SH-SY5Y (cell line): Measurements from ENCODE around the gene CHRD.

Experiments
- GATA2 ChIP-seq: IDR thresholded peaks from 2 replicates; pipeline ENCODE4 v1.6.1; 2011; ENCODE audit warnings: mild to moderate bottlenecking, low read depth, low read length
- GATA3 ChIP-seq: IDR thresholded peaks from 2 replicates; pipeline ENCODE4 v1.6.1; 2011; ENCODE audit warnings: low read depth, mild to moderate bottlenecking, low read length, moderate library complexity

The CHRD gene

DNA sequence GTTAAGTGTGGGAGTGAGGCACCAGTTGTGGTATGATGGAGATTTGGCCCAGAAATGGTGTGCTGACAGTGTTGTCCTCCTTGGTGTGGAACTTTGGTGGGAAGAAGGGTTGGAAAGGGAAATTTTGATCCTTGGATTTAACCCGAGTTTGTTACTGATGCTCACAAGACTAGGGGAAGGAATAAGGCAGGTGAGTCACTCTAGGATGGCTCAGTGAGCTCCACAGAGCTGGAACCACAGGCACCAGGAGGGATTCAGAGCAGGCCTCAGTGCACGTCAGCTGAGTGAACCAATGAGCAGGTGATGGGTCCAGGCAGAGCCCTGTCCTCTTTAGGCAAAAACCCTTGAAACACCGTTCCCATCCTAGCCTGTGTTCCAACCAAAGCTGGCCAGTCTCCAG, 11.4 kb downstream of the CHRD start:
- TF ChIP-seq GATA2 (no peak), GATA3 (no peak)

- no peak for TF ChIP-seq GATA2
- TF ChIP-seq GATA3 = no peak
Observed at GRCh38 chr3:184395320-184395660, 15.4 kb downstream of the CHRD start.

DNA sequence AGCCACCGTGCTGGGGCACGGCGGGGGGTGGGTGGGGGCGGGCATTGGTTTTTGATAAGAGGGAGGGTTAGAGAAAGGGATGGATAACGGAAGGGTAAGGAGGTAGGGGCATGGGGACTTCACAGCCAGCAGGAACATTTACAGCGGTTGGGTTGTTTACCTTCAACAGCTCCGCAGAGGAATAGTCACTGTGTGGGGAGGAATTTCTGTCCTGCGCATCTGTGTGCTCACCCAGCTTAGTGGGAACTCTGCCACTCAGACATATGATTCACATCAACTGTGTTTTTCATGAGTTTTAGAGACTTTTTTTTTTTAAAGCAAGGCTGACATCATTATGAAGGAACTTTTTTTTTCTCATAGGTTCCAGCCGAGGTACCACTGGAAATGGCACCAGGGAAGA, 19.6 kb downstream of the CHRD start:
- TF ChIP-seq GATA3 (no peak), GATA2 (no peak)

GRCh38 chr3:184405075-184406030, 25.5 kb downstream of the CHRD start:
- TF ChIP-seq GATA3 (no peak), GATA2 (no peak)

DNA sequence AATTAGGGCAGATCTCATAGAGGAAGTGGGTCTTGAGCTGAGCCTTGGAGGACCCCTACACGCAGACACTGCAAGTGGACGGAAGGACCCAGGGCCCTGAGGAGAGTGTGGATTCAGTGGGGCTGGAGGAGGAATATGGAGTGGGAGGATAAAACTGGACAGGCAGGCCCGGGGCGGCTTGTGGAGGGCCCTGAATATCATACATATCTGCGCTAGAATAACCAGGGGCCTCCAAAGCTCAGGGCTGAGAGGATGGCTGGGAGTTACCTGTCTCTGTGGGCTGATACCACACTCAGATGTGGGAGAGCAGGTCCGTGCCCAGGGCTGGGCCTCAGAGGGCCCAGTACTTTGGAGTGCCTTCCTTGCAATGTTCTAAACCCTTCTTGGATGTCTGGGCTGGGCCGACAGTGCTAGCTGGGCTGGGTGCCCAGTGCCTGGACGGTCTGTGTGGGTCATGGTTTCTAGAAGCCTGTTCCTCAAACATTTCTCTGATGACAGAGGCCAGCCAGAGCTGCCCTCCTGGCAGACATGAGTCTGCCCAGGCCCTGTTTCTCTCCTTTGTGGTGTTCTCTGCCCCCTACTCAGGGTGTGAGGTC, 29.6 kb downstream of the CHRD start:
- TF ChIP-seq GATA2 (no peak), GATA3 (no peak)

DNA sequence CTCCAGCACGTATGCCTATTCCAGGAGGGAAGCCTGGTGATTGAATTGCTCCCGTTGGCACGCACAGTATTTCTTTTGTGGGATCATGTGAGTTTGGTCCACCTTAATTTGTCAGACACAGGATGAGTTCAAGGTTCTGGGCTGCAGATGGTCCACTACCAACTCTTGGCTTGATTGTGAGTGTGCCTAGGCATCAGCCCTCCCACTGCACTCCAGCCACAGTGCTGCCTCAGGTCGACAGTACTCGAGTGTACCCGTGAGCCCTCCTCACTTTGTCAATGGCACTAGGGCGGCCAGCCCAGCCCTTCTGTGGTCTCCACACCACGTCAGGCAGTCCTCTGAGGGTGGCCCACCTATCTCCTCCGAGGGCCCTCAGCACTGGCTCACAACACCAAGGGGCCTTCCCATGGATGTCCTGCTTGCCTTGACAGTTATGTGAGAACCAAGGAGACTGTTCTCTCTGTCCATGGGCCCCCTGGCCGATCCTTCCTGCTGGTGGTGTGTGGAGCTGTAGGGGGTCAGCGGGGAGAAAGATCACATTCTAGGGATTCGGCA, 30.2 kb downstream of the CHRD start:
- no peak for TF ChIP-seq GATA3
- no peak for TF ChIP-seq GATA2

DNA sequence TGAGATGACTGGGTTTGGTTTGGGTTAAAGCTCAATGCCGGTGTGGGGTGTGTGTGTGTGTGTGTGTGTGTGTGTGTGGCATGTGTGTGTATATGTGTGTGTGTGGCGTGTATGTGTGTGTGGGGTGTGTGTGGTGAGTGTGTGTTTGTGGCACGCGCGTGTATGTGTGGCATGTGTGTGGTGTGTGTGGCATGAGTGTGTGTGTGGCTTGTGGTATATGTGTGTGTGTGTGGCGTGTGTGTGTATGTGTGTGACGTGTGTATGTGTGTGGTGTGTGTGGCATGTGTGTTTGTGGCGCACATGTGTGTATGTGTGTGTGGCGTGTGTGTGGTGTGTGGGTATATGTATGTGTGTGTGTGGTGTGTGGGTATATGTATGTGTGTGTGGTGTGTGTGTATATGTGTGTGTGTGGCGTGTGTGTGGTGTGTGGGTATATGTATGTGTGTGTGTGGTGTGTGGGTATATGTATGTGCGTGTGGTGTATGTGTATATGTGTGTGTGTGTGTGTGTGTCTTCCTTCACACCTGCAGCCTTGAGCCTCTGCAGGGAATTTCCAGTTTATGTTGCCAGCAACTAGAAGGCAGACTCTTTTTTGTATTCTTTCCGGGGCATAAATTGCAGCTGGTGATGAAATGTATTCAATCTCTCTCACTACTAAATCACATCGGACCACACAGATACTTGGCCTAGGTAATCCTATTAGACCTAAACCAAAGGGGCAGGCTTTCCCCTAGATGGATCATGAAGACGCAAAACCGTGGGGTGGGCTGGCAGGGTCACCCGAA, 34.8 kb downstream of the CHRD start:
- TF ChIP-seq GATA3 (no peak), GATA2 (no peak)

DNA sequence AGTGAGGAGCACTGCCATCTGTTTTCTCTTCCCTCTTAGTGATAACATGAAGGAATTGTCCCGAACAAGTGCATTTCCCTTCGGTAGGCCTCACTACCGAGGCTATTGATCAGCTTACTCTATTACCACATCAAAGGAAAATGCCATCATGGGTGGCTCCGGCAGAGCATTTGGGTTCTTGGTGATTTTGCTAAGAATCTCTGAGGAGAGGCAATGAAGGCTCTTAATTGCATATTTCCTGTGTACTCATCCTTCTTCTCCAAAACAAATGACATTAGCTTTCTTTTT, 35.3 kb downstream of the CHRD start:
- TF ChIP-seq GATA3 = no peak
- TF ChIP-seq GATA2 = no peak

DNA sequence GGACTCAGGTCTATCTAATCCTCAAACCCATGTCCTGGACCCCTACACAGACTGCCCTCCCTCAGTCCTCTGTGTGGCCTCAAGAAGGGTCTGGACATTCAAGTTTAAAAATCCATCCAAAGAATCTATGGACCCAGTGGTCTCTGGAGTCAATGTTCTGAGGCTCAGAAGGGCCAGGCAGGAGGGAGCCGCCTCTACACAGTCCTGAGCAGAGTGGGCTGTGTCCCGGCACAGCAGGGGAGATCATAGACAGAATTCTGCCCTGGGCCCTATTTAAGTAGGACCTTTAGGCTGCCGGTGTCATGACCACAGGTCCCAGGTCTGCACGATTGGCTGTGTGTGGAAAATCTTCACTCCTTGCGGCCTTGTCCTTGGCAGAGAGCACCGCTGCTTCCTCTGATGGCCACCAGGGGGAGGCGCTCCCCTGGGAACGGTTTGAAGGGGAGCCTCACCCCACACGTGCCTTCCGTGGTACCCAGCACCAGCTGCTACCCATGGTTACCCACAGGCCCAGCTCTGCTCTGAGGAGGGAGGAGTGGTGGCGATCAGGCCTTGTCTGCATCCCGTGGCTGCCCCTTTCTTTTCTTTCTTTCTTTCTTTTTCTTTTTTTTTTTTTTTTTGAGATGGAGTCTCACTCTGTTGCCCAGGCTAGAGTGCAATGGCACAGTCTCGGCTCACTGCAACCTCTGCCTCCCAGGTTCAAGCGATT, 37.9 kb downstream of the CHRD start:
- TF ChIP-seq GATA2 = no peak
- TF ChIP-seq GATA3 = no peak

DNA sequence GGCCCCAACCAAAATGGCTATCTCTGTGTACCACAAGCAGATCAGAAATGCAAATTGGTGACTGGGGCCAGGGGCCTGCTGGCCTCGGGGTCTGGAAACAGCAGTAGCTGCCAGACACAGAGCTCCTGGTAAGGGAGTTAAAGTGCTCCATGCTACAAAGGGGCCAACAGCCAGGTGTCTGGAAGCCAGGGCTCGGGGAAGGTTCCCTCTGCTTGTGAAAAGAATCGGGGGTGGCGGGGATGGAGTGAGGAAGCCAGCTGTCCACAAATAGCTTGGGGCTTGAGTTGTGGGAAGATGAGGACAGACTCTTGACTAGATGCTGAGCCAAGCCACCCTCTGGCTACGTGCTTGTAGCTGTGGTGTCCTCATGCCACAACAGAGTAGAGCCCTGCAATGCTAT, 39.3 kb downstream of the CHRD start:
- TF ChIP-seq GATA2 = no peak
- no peak for TF ChIP-seq GATA3

DNA sequence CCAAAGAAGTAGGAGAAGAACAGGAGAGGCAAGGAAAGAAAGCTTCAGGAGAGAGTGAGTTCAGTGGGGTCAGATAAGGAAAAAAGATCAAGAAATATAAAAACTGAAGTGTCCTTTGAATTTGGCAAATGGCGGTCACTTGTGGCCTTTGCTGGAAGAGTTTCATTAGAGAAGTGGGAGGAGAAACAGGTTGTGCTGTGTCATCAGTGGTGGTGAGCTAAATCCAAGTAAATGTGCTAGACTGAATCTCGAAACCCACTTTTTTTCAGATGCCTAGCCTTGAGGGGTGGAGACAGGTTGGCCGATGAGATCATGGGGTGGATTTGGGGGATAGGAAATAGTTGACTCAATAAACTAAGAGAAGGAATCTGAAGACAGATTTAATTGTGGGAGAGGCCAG, 43.7 kb downstream of the CHRD start:
- no peak for TF ChIP-seq GATA2
- no peak for TF ChIP-seq GATA3

- TF ChIP-seq GATA2 = no peak
- no peak for TF ChIP-seq GATA3
Observed at GRCh38 chr3:184426691-184427141, 46.9 kb downstream of the CHRD start.

- TF ChIP-seq GATA3 = no peak
- TF ChIP-seq GATA2 = no peak
Observed at GRCh38 chr3:184428561-184429175, 48.8 kb downstream of the CHRD start.

DNA sequence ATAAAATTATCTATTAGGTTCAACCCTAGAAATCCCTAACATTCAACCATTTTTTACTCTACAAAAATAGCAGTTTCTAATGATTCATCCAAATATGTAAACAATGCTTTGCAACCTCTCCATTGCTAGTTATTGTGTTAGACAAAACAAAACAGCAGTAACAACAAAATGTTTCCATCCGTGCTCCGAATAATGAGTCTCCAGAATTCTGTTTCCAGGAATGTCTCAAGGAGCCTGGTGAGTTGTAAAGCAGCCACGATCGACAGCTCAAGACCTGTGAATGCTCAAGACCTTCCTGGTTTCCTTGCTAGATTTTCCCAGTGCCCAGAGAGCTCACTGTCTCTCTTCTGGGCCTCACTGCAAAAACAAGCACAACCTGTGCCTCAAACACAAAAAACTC, 49.9 kb downstream of the CHRD start:
- TF ChIP-seq GATA3 (no peak), GATA2 (no peak)
